ENCODE data around the gene CDK14. TPM values are rescaled to one million over a fixed set of nuclear protein-coding genes. Genes with fewer than 3 reads are reported as not detected.

The CDK14 gene
- total and polyA plus RNA-seq, 2 donors (not counting 1 experiment from before 2014, with no cell fraction given) = 23.6 to 41.1 TPM

DNA sequence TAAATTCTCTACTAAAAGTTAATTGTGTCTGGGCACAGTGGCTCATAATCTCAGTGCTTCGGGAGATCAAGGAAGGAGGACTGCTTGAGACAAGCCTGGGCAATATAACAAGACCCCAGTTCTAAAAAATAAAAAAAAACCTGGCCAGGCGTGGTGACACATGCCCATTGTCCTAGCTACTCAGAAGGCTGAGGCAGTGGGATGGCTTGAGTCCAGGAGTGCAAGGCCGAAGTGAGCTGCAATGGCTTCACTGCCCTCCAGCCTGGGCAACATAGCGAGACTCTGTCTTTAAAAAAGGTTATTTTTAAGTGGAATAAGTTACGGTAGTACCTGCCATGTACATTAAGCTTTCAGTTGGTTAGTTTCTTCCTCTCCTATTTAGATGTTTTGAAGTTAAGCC lies 28.9 kb downstream of the CDK14 start:
- Histone ChIP-seq H3K27ac (ENCODE audit: insufficient read depth, low read length) (peak overlapping the region; percentile 24), H3K79me2 (ENCODE audit: control insufficient read depth, insufficient read depth, low read length) (peaks cover 48% of the 10 kb centered on the region), H3K36me3 (ENCODE audit: control insufficient read depth, insufficient read depth, low read length) (no peaks in the 10 kb centered on the region), H3K4me2 (ENCODE audit: extremely low read depth, insufficient read depth, low read length) (peak overlapping the region; percentile 67), H3K9me3 (ENCODE audit: control insufficient read depth, insufficient read depth, low read depth, low read length) (no peaks in the 10 kb centered on the region), H4K20me1 (ENCODE audit: control insufficient read depth, extremely low read depth, insufficient read depth, low read length) (no peaks in the 10 kb centered on the region), H3K4me1 (ENCODE audit: control insufficient read depth, extremely low read depth, insufficient read depth, low read length) (peaks cover 17% of the 10 kb centered on the region), H3K9ac (ENCODE audit: insufficient read depth, low read length) (no peak overlapping the region), H2AFZ (ENCODE audit: low read length) (no peak overlapping the region), H3K27me3 (ENCODE audit: control insufficient read depth, insufficient read depth, low read length) (no peaks in the 10 kb centered on the region), H3K4me3 (replicated peaks in 1 of 4; ENCODE audit: control extremely low read depth in 1 of 4, insufficient read depth in 1 of 4, low read depth in 3 of 4, low read length in 4 of 4) (no peak overlapping the region)
- TF ChIP-seq, protein P1, sequence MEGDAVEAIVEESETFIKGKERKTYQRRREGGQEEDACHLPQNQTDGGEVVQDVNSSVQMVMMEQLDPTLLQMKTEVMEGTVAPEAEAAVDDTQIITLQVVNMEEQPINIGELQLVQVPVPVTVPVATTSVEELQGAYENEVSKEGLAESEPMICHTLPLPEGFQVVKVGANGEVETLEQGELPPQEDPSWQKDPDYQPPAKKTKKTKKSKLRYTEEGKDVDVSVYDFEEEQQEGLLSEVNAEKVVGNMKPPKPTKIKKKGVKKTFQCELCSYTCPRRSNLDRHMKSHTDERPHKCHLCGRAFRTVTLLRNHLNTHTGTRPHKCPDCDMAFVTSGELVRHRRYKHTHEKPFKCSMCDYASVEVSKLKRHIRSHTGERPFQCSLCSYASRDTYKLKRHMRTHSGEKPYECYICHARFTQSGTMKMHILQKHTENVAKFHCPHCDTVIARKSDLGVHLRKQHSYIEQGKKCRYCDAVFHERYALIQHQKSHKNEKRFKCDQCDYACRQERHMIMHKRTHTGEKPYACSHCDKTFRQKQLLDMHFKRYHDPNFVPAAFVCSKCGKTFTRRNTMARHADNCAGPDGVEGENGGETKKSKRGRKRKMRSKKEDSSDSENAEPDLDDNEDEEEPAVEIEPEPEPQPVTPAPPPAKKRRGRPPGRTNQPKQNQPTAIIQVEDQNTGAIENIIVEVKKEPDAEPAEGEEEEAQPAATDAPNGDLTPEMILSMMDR (conservative IDR thresholded peaks at IDR 0.05 in 1 of 2, IDR thresholded peaks at IDR 0.05 in 1 of 2; ENCODE audit: low read depth in 1 of 2, low read length in 2 of 2) = no peak
- TF ChIP-seq EZH2 (IDR thresholded peaks at IDR 0.05; ENCODE audit: low read length, missing control alignments) = no peak
- DNase-seq (ENCODE audit: low read depth in 2 of 2) = peak in 1 of 2 donors; percentile 47

DNA sequence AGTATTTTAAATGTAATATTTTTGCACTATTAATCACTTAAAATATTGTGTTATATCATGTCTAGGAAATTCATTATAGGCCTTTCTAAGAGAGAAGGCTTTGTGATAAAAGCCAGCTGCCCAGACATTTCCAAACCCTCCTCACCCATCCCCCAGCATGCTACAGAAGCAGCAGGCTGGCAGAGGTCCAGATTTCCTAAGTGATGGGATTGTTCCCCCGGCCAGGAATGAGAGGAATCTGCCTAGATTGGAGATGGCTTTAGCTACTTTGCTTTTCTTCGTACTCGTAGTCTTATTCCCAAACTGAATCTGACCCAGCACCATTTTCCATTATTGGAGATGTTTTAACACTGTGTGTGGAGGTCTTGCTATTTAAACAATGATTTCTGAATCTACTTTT lies 29.4 kb downstream of the CDK14 start:
- DNase-seq (ENCODE audit: low read depth in 2 of 2) = peak; percentile 74 to 76
- peaks cover 17% of the 10 kb centered on the region for H3K4me1 ChIP-seq (ENCODE audit: control insufficient read depth, extremely low read depth, insufficient read depth, low read length)
- no peaks in the 10 kb centered on the region for H3K27me3 ChIP-seq (ENCODE audit: control insufficient read depth, insufficient read depth, low read length)
- peaks cover 47% of the 10 kb centered on the region for H3K79me2 ChIP-seq (ENCODE audit: control insufficient read depth, insufficient read depth, low read length)
- peak overlapping the region in 3 of 4 experiments; percentile 2 to 30 (median 22) for H3K4me3 ChIP-seq (replicated peaks in 1 of 4; ENCODE audit: control extremely low read depth in 1 of 4, insufficient read depth in 1 of 4, low read depth in 3 of 4, low read length in 4 of 4)
- H3K9me3 ChIP-seq (ENCODE audit: control insufficient read depth, insufficient read depth, low read depth, low read length) = no peaks in the 10 kb centered on the region
- TF ChIP-seq EZH2 (IDR thresholded peaks at IDR 0.05; ENCODE audit: low read length, missing control alignments) = no peak
- TF ChIP-seq, protein P1 (conservative IDR thresholded peaks at IDR 0.05 in 1 of 2, IDR thresholded peaks at IDR 0.05 in 1 of 2; ENCODE audit: low read depth in 1 of 2, low read length in 2 of 2) = no peak
- no peak overlapping the region for H3K9ac ChIP-seq (ENCODE audit: insufficient read depth, low read length)
- peak overlapping the region; percentile 15 for H3K27ac ChIP-seq (ENCODE audit: insufficient read depth, low read length)
- H2AFZ ChIP-seq (ENCODE audit: low read length) = no peak overlapping the region
- H3K4me2 ChIP-seq (ENCODE audit: extremely low read depth, insufficient read depth, low read length) = peak overlapping the region; percentile 67
- no peaks in the 10 kb centered on the region for H4K20me1 ChIP-seq (ENCODE audit: control insufficient read depth, extremely low read depth, insufficient read depth, low read length)
- no peaks in the 10 kb centered on the region for H3K36me3 ChIP-seq (ENCODE audit: control insufficient read depth, insufficient read depth, low read length)

DNA sequence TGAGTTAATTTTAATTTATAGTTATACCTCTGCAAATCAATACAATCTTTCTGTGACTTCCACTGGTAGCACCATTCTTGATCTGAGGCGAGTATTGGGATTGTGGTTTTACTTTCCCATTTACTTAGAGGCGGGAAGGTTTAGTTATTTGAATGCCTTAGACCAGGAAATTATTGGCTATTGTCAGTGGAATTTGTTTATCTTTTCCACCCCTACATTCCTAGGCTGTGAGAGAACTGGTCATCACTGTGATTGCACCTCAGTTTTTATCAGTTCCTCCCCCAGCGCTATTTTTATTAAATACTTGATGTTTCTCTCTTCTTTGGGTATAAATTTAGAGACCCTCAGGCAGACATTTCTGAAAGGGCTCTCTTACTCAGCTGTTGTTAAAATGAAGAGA lies 29.9 kb downstream of the CDK14 start:
- Histone ChIP-seq H3K9me3 (ENCODE audit: control insufficient read depth, insufficient read depth, low read depth, low read length) (no peaks in the 10 kb centered on the region), H3K79me2 (ENCODE audit: control insufficient read depth, insufficient read depth, low read length) (peaks cover 44% of the 10 kb centered on the region), H3K9ac (ENCODE audit: insufficient read depth, low read length) (no peak overlapping the region), H3K27ac (ENCODE audit: insufficient read depth, low read length) (peak overlapping the region; percentile 15), H2AFZ (ENCODE audit: low read length) (no peak overlapping the region), H4K20me1 (ENCODE audit: control insufficient read depth, extremely low read depth, insufficient read depth, low read length) (no peaks in the 10 kb centered on the region), H3K4me2 (ENCODE audit: extremely low read depth, insufficient read depth, low read length) (peak overlapping the region; percentile 67), H3K36me3 (ENCODE audit: control insufficient read depth, insufficient read depth, low read length) (no peaks in the 10 kb centered on the region), H3K4me1 (ENCODE audit: control insufficient read depth, extremely low read depth, insufficient read depth, low read length) (peaks cover 17% of the 10 kb centered on the region), H3K4me3 (replicated peaks in 1 of 4; ENCODE audit: control extremely low read depth in 1 of 4, insufficient read depth in 1 of 4, low read depth in 3 of 4, low read length in 4 of 4) (peak overlapping the region in 2 of 4 experiments; percentile 2 to 30), H3K27me3 (ENCODE audit: control insufficient read depth, insufficient read depth, low read length) (no peaks in the 10 kb centered on the region)
- peak; percentile 43 to 86 for DNase-seq (ENCODE audit: low read depth in 2 of 2)
- TF ChIP-seq EZH2 (IDR thresholded peaks at IDR 0.05; ENCODE audit: low read length, missing control alignments) = no peak
- TF ChIP-seq, protein P1 (conservative IDR thresholded peaks at IDR 0.05 in 1 of 2, IDR thresholded peaks at IDR 0.05 in 1 of 2; ENCODE audit: low read depth in 1 of 2, low read length in 2 of 2) = no peak

Measured in fibroblast of lung (primary cell).